Panc1 (cell line): Measurements from ENCODE around the gene RUNX1. TPM values are rescaled to one million over a fixed set of nuclear protein-coding genes. Genes with fewer than 3 reads are reported as not detected.

Experiments used
- ATAC-seq: fragments of 200-7000 bp; cut with Tn5 transposase; 2 replicates; pipeline ENCODE4 v1.9.1; 2020; ENCODE audit warnings: mild to moderate bottlenecking, moderate library complexity
- BruUV-seq: library from RNA; stranded (reverse); fragments of 400-500 nt; replicated peaks from 2 replicates; lab custom pipeline; 2021; lab: Mats Ljungman, UMichigan
- CTCF ChIA-PET: fragments of 300-600 bp; sonication (Branson Sonifier 250); formaldehyde crosslinking; loops from one replicate; lab custom pipeline; 2022; ENCODE audit warnings: antibody characterized with exemption; lab: Charles Lee
- POLR2A ChIA-PET: fragments of 300-600 bp; sonication (Branson Sonifier 250); formaldehyde crosslinking; loops from one replicate; lab custom pipeline; 2022; ENCODE audit warnings: antibody characterized with exemption; lab: Charles Lee
- DNase-seq: peaks from one replicate; pipeline ENCODE4 v3.0.0-alpha.2; 2010; ENCODE audit warnings: low read depth, low spot score
- H3K27ac ChIP-seq: 2 replicates; pipeline ENCODE4 v1.5.1; 2011; ENCODE audit warnings: mild to moderate bottlenecking, low read length, inconsistent platforms
- H3K27me3 ChIP-seq: fragments of 200-500 bp; sonication (Bioruptor generic); 2 replicates; pipeline ENCODE4 v1.6.0; 2014; ENCODE audit warnings: low read length, inconsistent platforms; ENCODE audit not compliant: control insufficient read depth, insufficient read depth
- H3K36me3 ChIP-seq: fragments of 200-500 bp; sonication (Bioruptor generic); 2 replicates; pipeline ENCODE4 v1.5.1; 2014; ENCODE audit warnings: inconsistent platforms, mild to moderate bottlenecking, low read length, moderate library complexity; ENCODE audit not compliant: control insufficient read depth, insufficient read depth
- H3K4me1 ChIP-seq: 2 replicates; pipeline ENCODE4 v1.5.1; 2011; ENCODE audit warnings: inconsistent platforms, mild to moderate bottlenecking, low read length, moderate library complexity; ENCODE audit not compliant: control insufficient read depth, insufficient read depth
- H3K4me3 ChIP-seq, 2 experiments: 2 replicates each; pipeline ENCODE4 v1.5.1; 2011 to 2012; ENCODE audit warnings: low read depth in 2 of 2, low read length in 2 of 2, mild to moderate bottlenecking in 2 of 2, inconsistent platforms in 1 of 2, moderate library complexity in 1 of 2
- H3K9me3 ChIP-seq: fragments of 200-500 bp; sonication (Bioruptor generic); 2 replicates; pipeline ENCODE4 v1.5.1; 2014; ENCODE audit warnings: low read depth, mild to moderate bottlenecking, inconsistent platforms, low read length, moderate library complexity; ENCODE audit not compliant: control insufficient read depth, insufficient read depth
- CTCF ChIP-seq: fragments of 450-650 bp; IDR thresholded peaks from 2 replicates; pipeline ENCODE4 v1.5.1; 2017; ENCODE audit warnings: mild to moderate bottlenecking
- POLR2AphosphoS5 ChIP-seq: IDR thresholded peaks from 2 replicates; pipeline ENCODE4 v1.6.1; 2012; ENCODE audit warnings: mild to moderate bottlenecking, low read depth, low read length, moderate library complexity
- REST ChIP-seq, 2 experiments: IDR thresholded peaks; 2 replicates each; pipeline ENCODE4 v1.6.1; 2011 to 2012; ENCODE audit warnings: low read depth in 2 of 2, control low read depth in 1 of 2, low read length in 1 of 2, mild to moderate bottlenecking in 1 of 2, moderate library complexity in 1 of 2; ENCODE audit not compliant: insufficient read depth in 1 of 2
- SIN3A ChIP-seq: IDR thresholded peaks from 2 replicates; pipeline ENCODE4 v1.6.1; 2012; ENCODE audit warnings: low read depth, mild to moderate bottlenecking, low read length, moderate library complexity, borderline replicate concordance; ENCODE audit not compliant: insufficient read depth
- TCF7L2 ChIP-seq: IDR thresholded peaks from 2 replicates; pipeline ENCODE4 v1.6.1; 2011; ENCODE audit warnings: mild to moderate bottlenecking, low read depth, low read length, inconsistent platforms
- in situ Hi-C: cut with HindIII; loops from 2 replicates; pipeline ENCODE4 v1.10.0; 2016; ENCODE audit warnings: low sequenced_read_pairs, low pct_unique_long_range_greater_than_20kb
- intact Hi-C: fragments of 100-400 bp; cut with micrococcal nuclease; formaldehyde crosslinking; loops from one replicate; pipeline ENCODE4 v1.10.0; 2022; ENCODE audit not compliant: unreplicated experiment
- total RNA-seq: library from RNA; stranded (reverse); gene quantifications from one replicate; pipeline ENCODE4 v1.2.1, GENCODE V29; 2021; ENCODE audit not compliant: unreplicated experiment

RUNX1 gene
- total RNA-seq, 1 experiment from 2014 or later: 22.4 TPM

GRCh38 chr21:34925597-34925996 lies 123.5 kb downstream of the RUNX1 start:
- Histone ChIP-seq H3K9me3 (no peaks in the 10 kb centered on the region), H3K4me1 (no peaks in the 10 kb centered on the region), H3K27ac (no peak overlapping the region), H3K36me3 (no peaks in the 10 kb centered on the region), H3K27me3 (no peaks in the 10 kb centered on the region), H3K4me3 (no peak overlapping the region)
- POLR2A ChIA-PET: no interaction called here
- TF ChIP-seq SIN3A (no peak), CTCF (no peak), POLR2AphosphoS5 (no peak), REST (IDR thresholded peaks at IDR 0.05; ENCODE audit: insufficient read depth in 1 of 2, low read depth in 2 of 2, low read length in 1 of 2) (no peak), TCF7L2 (no peak)
- in situ Hi-C loops (no loop called here), intact Hi-C loops (no loop called here)
- DNase-seq (no peak), ATAC-seq (no peak)
- CTCF ChIA-PET: no interaction called here
- no TSS peak for BruUV-seq

GRCh38 chr21:34924771-34925419 lies 124.2 kb downstream of the RUNX1 start:
- H3K27me3 ChIP-seq: no peaks in the 10 kb centered on the region
- TF ChIP-seq REST (IDR thresholded peaks at IDR 0.05; ENCODE audit: insufficient read depth in 1 of 2, low read depth in 2 of 2, low read length in 1 of 2) (no peak), POLR2AphosphoS5 (no peak), CTCF (no peak), TCF7L2 (no peak), SIN3A (no peak)
- no peaks in the 10 kb centered on the region for H3K4me1 ChIP-seq
- in situ Hi-C loops: no loop called here
- no peaks in the 10 kb centered on the region for H3K36me3 ChIP-seq
- no peaks in the 10 kb centered on the region for H3K9me3 ChIP-seq
- H3K27ac ChIP-seq: no peak overlapping the region
- no peak for DNase-seq
- no TSS peak for BruUV-seq
- H3K4me3 ChIP-seq: no peak overlapping the region
- POLR2A ChIA-PET: no interaction called here
- no peak for ATAC-seq
- intact Hi-C loops: no loop called here
- CTCF ChIA-PET: no interaction called here
